T-helper 1 cell (primary cell): ENCODE results near the gene MYL2.

Experiments
- DNase-seq, 5 donors: peaks; one replicate each; pipeline ENCODE4 v3.0.0-alpha.2; 2012 to 2020

MYL2 gene

GRCh38 chr12:110888256-110888991 lies 32.0 kb downstream of the MYL2 start:
- DNase-seq, result no peak

GRCh38 chr12:110885152-110885840 lies 35.1 kb downstream of the MYL2 start:
- no peak for DNase-seq

GRCh38 chr12:110883251-110883650 lies 37.1 kb downstream of the MYL2 start:
- DNase-seq, result no peak

GRCh38 chr12:110880651-110881050 lies 39.7 kb downstream of the MYL2 start:
- no peak for DNase-seq

GRCh38 chr12:110874781-110875180 lies 45.6 kb downstream of the MYL2 start:
- DNase-seq, result no peak

- no peak for DNase-seq
Observed at GRCh38 chr12:110874351-110874750, 46.0 kb downstream of the MYL2 start.

- DNase-seq, result no peak
Observed at GRCh38 chr12:110872100-110872499, 48.3 kb downstream of the MYL2 start.

GRCh38 chr12:110869803-110870202 lies 50.6 kb downstream of the MYL2 start:
- DNase-seq, result no peak

- no peak for DNase-seq
Observed at GRCh38 chr12:110869026-110869425, 51.4 kb downstream of the MYL2 start.

- DNase-seq, result no peak
Observed at GRCh38 chr12:110865521-110865920, 54.9 kb downstream of the MYL2 start.

- DNase-seq, result no peak
Observed at GRCh38 chr12:110863161-110863560, 57.2 kb downstream of the MYL2 start.

GRCh38 chr12:110862329-110862728 lies 58.0 kb downstream of the MYL2 start:
- DNase-seq, result no peak

GRCh38 chr12:110861729-110862128 lies 58.6 kb downstream of the MYL2 start:
- DNase-seq, result no peak
